ENCODE data around the gene MRPL4. TPM values are rescaled to one million over a fixed set of nuclear protein-coding genes. Genes with fewer than 3 reads are reported as not detected.

MRPL4 gene
- total RNA-seq (2022; extraction: Qiagen RNA extraction; ENCODE audit: low read depth): 61.4 to 79.0 TPM (median 69.4 TPM) in 5 replicates

GRCh38 chr19:10251792-10252694, at the start of gene MRPL4:
Gene MRPL4 (plus strand): TSS chr19:10252214. CDS start chr19:10252254, 40 bp downstream.

DNA sequence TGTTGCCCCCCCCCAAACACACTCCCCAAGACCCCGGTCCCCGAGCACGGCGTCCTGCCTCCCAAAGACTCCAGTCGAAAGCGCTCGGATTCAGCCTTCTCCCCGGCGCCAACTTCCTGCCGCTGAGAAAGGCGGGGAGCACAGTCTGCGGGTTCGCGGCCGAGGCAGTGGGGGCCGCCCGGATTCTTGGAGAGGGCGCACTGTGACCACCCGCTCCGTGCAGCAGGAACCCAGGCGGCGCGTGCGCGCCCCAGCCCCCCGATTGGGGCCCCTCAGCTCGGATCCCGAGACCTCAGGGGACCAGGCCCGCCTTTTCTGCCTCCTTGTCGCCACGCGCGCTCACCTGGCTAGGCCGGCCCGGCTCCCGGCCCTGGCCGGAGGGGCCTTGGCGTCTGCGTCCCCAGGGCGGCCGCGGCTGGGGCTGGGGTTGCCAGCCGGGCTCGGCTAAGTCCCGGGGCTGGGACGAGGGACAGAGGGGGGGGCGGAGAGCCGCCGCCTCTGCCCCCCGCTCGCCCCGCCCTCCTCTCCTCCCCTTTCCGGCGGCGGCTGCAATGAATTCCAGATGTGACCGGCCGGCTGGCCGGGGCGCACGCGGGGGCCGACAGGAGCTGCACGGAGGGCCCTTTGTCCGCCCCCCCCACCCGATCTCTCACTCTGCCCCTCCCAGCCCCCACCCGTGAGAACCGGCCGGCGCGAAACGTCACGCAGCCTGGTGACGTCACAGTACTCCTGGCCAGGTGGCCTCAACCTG, 21.0 kb upstream of the MRPL4 start, which contains the start of gene S1PR2:
S1PR2 (minus strand) TSS at position 471 of the 751 bp plus-strand sequence. CDS start 6,426 bp downstream, outside the sequence.

GRCh38 chr19:10270616-10271394, 18.8 kb downstream of the MRPL4 start, which contains the start of gene ICAM1:
Gene ICAM1 (plus strand): TSS chr19:10271120. CDS start chr19:10271160, 40 bp downstream.

DNA sequence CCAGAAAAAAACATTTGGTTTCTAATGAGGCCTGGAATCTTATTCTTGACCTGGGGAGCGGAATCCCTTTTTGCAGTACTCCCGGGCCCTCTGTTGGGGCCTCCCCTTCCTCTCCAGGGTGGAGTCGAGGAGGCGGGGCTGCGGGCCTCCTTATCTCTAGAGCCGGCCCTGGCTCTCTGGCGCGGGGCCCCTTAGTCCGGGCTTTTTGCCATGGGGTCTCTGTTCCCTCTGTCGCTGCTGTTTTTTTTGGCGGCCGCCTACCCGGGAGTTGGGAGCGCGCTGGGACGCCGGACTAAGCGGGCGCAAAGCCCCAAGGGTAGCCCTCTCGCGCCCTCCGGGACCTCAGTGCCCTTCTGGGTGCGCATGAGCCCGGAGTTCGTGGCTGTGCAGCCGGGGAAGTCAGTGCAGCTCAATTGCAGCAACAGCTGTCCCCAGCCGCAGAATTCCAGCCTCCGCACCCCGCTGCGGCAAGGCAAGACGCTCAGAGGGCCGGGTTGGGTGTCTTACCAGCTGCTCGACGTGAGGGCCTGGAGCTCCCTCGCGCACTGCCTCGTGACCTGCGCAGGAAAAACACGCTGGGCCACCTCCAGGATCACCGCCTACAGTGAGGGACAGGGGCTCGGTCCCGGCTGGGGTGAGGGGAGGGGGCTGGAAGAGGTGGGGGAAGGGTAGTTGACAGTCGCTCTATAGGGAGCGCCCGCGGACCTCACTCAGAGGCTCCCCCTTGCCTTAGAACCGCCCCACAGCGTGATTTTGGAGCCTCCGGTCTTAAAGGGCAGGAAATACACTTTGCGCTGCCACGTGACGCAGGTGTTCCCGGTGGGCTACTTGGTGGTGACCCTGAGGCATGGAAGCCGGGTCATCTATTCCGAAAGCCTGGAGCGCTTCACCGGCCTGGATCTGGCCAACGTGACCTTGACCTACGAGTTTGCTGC, 35.1 kb downstream of the MRPL4 start, which contains the start of gene ICAM4:
ICAM4 (plus strand) TSS at position 153 of the 935 bp plus-strand sequence; CDS start at position 211, 58 bp downstream.

GRCh38 chr19:10289836-10290356, 37.9 kb downstream of the MRPL4 start, which contains the start of gene ICAM5:
Gene ICAM5 (plus strand): TSS chr19:10289952. CDS start chr19:10290044, 92 bp downstream.

GRCh38 chr19:10309423-10309822, 57.4 kb downstream of the MRPL4 start, which contains the start of gene ZGLP1:
Gene ZGLP1 (minus strand): TSS chr19:10309815.

Other genes starting within 250 kb of the MRPL4 start
- gene COL5A3, start 241.7 kb upstream of the MRPL4 start, total RNA-seq (2022; extraction: Qiagen RNA extraction; ENCODE audit: low read depth): 4.1 to 5.4 TPM (median 4.2 TPM) in 5 replicates
- 0.26 to 0.63 TPM (median 0.44 TPM) in 5 replicates for gene RDH8, start 238.7 kb upstream of the MRPL4 start, total RNA-seq (2022; extraction: Qiagen RNA extraction; ENCODE audit: low read depth)
- 7.2 to 8.4 TPM (median 8.2 TPM) in 5 replicates for gene SHFL, start 165.9 kb upstream of the MRPL4 start, total RNA-seq (2022; extraction: Qiagen RNA extraction; ENCODE audit: low read depth)
- 0.05 to 0.13 TPM (median 0.10 TPM) in 3 of 5 replicates, not detected in the others for gene ANGPTL6, start 149.5 kb upstream of the MRPL4 start, total RNA-seq (2022; extraction: Qiagen RNA extraction; ENCODE audit: low read depth)
- 46.3 to 65.6 TPM (median 52.4 TPM) in 5 replicates for gene PPAN, start 145.9 kb upstream of the MRPL4 start, total RNA-seq (2022; extraction: Qiagen RNA extraction; ENCODE audit: low read depth)
- gene P2RY11, start 140.5 kb upstream of the MRPL4 start, total RNA-seq (2022; extraction: Qiagen RNA extraction; ENCODE audit: low read depth): 7.0 to 12.1 TPM (median 7.4 TPM) in 5 replicates
- gene EIF3G, start 132.3 kb upstream of the MRPL4 start, total RNA-seq (2022; extraction: Qiagen RNA extraction; ENCODE audit: low read depth): 150 to 181 TPM (median 162 TPM) in 5 replicates
- 54.7 to 71.6 TPM (median 67.8 TPM) in 5 replicates for gene DNMT1, start 57.3 kb upstream of the MRPL4 start, total RNA-seq (2022; extraction: Qiagen RNA extraction; ENCODE audit: low read depth)
- 1.1 to 1.6 TPM (median 1.2 TPM) in 5 replicates for gene S1PR2, start 20.9 kb upstream of the MRPL4 start, total RNA-seq (2022; extraction: Qiagen RNA extraction; ENCODE audit: low read depth)
- gene ICAM1, start 18.9 kb downstream of the MRPL4 start, total RNA-seq (2022; extraction: Qiagen RNA extraction; ENCODE audit: low read depth): 3.9 to 7.0 TPM (median 5.1 TPM) in 5 replicates
- gene ICAM4, start 34.7 kb downstream of the MRPL4 start, total RNA-seq (2022; extraction: Qiagen RNA extraction; ENCODE audit: low read depth): 0.09 to 0.17 TPM (median 0.11 TPM) in 4 of 5 replicates, not detected in the other
- 0.57 to 1.2 TPM (median 0.65 TPM) in 5 replicates for gene ICAM5, start 37.7 kb downstream of the MRPL4 start, total RNA-seq (2022; extraction: Qiagen RNA extraction; ENCODE audit: low read depth)
- gene ZGLP1, start 57.6 kb downstream of the MRPL4 start, total RNA-seq (2022; extraction: Qiagen RNA extraction; ENCODE audit: low read depth): 0.87 to 3.6 TPM (median 1.7 TPM) in 5 replicates
- 21.5 to 37.1 TPM (median 29.8 TPM) in 5 replicates for gene FDX2, start 63.8 kb downstream of the MRPL4 start, total RNA-seq (2022; extraction: Qiagen RNA extraction; ENCODE audit: low read depth)
- gene RAVER1, start 81.3 kb downstream of the MRPL4 start, total RNA-seq (2022; extraction: Qiagen RNA extraction; ENCODE audit: low read depth): 21.6 to 34.4 TPM (median 30.0 TPM) in 5 replicates
- 5.6 to 10.2 TPM (median 8.8 TPM) in 5 replicates for gene ICAM3, start 87.4 kb downstream of the MRPL4 start, total RNA-seq (2022; extraction: Qiagen RNA extraction; ENCODE audit: low read depth)
- gene TYK2, start 128.4 kb downstream of the MRPL4 start, total RNA-seq (2022; extraction: Qiagen RNA extraction; ENCODE audit: low read depth): 32.6 to 51.3 TPM (median 48.2 TPM) in 5 replicates
- gene CDC37, start 151.3 kb downstream of the MRPL4 start, total RNA-seq (2022; extraction: Qiagen RNA extraction; ENCODE audit: low read depth): 174 to 204 TPM (median 177 TPM) in 5 replicates
- gene PDE4A, start 168.3 kb downstream of the MRPL4 start, total RNA-seq (2022; extraction: Qiagen RNA extraction; ENCODE audit: low read depth): 4.3 to 6.4 TPM (median 5.1 TPM) in 5 replicates

All from A549 treated with DMSO at 1 μM for 4 hours (cell line).